AG04449 (cell line): ENCODE results near the gene XYLT1.

Source experiments
- CTCF ChIA-PET: fragments of 350-600 bp; formaldehyde crosslinking; extraction: SDS; loops from one replicate; lab custom pipeline; 2021; ENCODE audit warnings: antibody characterized with exemption; lab: Yijun Ruan, JAX
- POLR2A ChIA-PET: fragments of 400-600, 350-600 bp; formaldehyde crosslinking; extraction: SDS; loops from one replicate; lab custom pipeline; 2020; ENCODE audit warnings: antibody characterized with exemption, inconsistent platforms; lab: Yijun Ruan, JAX
- DNase-seq: peaks from one replicate; pipeline ENCODE4 v3.0.0-alpha.2; 2010; ENCODE audit warnings: low read depth, low spot score
- H3K4me3 ChIP-seq: 2 replicates; pipeline ENCODE4 v1.5.1; 2011; ENCODE audit warnings: low read depth, mild to moderate bottlenecking, control low read depth, low read length
- CTCF ChIP-seq: IDR thresholded peaks from one replicate; pipeline ENCODE4 v1.5.1; 2011; ENCODE audit warnings: mild to moderate bottlenecking, moderate library complexity, low read length, control low read depth, inconsistent platforms; ENCODE audit not compliant: insufficient read depth; ENCODE audit errors: missing control alignments

XYLT1 gene

DNA sequence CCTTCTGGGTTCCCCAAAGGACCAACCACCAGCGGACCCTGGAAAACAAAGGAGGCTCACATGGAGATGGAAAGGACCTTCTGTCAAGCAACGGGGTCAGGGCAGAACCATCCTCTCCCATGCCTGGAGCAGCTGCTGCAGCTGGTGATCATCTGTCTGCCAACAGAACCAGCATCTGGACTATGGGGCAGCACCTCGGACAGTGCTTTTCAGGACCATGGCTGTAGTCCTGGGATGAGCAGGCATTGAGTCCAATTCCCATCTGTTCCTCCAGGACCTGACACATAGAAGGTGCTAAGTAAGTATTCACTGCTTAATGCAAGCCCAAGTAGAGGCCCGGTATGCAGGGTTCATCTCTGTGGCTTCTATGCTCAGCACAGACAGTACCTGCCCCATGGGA is 304.7 kb downstream of the XYLT1 start:
- DNase-seq, result no peak
- ChIA-PET CTCF (no interaction called here), POLR2A (no interaction called here)
- H3K4me3 ChIP-seq, result no peak overlapping the region
- TF ChIP-seq CTCF, result no peak

DNA sequence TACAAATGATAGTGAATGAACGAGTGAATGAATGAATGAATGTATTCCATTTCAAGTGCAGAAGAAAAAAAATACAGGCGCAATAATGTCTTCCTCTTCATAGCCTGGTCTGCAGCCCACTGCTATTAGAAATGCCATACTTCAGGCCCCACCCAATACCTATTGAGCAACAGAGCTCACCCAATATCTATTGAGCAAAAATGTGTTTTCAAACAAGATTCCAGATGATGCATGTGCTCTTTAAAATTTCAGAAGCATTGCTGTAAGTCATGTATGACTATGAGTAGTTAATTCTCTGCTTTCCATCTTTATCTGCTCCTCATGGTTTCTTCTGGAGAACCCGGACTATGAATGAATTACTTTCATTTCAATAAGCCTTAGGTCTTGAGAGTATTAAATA is 308.2 kb downstream of the XYLT1 start:
- no peak for TF ChIP-seq CTCF
- ChIA-PET CTCF (interaction anchor here (1.2 kb wide), 1 partner anchor 31 kb away, joined by 4 read pairs; no protein-coding TSS in a partner anchor), POLR2A (no interaction called here)
- no peak for DNase-seq
- H3K4me3 ChIP-seq, result no peak overlapping the region

GRCh38 chr16:17160920-17161431 is 309.8 kb downstream of the XYLT1 start:
- CTCF ChIA-PET, result interaction anchor here (1.2 to 1.9 kb wide), 2 partner anchors 11 to 307 kb away, joined by 3 to 11 read pairs; no protein-coding TSS in a partner anchor
- DNase-seq, result no peak
- no peak for TF ChIP-seq CTCF
- POLR2A ChIA-PET, result no interaction called here
- no peak overlapping the region for H3K4me3 ChIP-seq

DNA sequence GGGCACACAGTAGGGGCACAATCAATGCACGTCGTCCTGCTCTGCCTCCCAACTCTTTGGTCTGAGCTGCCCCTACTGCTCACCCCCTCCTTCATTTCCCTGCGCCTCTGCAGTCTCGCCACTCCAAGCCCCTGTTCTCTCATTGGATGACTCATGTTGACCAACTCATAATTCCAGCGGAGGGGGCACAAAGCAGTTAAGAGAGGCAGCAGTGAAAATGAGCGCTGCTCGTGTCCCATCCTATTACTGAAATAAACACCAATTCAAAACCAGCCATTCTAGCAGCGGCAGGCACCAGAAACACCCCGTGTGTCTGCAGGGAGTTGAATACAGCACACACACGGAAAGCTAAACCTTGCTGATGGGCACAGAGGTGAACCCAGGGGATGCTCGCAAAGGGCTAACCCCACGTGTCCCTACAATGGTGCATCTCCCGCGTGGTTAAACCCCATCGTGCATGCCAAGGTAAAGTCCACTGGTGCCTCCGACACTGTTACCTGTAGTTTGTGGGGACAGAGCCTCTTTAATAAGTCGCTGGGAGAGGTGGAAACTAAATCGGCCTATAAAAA is 310.4 kb downstream of the XYLT1 start:
- ChIA-PET POLR2A (no interaction called here), CTCF (interaction anchor here (1.2 to 1.9 kb wide), 2 partner anchors 11 to 307 kb away, joined by 3 to 11 read pairs; no protein-coding TSS in a partner anchor)
- no peak for DNase-seq
- no peak for TF ChIP-seq CTCF
- no peak overlapping the region for H3K4me3 ChIP-seq

DNA sequence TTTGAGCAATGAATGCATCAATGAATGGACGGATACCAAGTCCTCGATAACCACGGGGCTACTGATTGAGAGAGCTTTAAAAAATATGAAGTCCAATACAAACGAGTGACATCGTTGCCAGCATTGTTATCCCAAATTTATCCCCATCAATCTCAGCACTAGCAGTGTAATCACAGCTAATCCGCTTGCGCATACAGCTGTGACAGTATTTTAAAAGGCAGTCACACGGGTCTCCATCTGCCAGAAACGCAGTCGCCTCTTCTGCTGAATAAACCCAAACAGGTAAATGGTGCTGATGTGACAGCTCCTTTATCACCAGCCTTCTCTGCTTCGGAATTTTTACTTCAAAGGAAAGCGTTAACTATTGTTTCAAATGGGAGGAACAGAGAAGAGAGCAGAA is 311.1 kb downstream of the XYLT1 start:
- no peak for DNase-seq
- CTCF ChIA-PET, result interaction anchor here (1.2 to 1.9 kb wide), 3 partner anchors 8 to 308 kb away, joined by 3 to 11 read pairs (median 5); no protein-coding TSS in a partner anchor
- TF ChIP-seq CTCF, result no peak
- POLR2A ChIA-PET, result no interaction called here
- no peak overlapping the region for H3K4me3 ChIP-seq

GRCh38 chr16:17155936-17156335 is 314.8 kb downstream of the XYLT1 start:
- POLR2A ChIA-PET, result no interaction called here
- CTCF ChIA-PET, result interaction anchor here (1.6 kb wide), 1 partner anchor 647 kb away, joined by 3 read pairs; no protein-coding TSS in a partner anchor
- no peak overlapping the region for H3K4me3 ChIP-seq
- no peak for DNase-seq
- no peak for TF ChIP-seq CTCF
